Sigmoid colon (tissue), 3 donors: ENCODE data around the gene COL21A1.

ENCODE experiments used
- CTCF ChIP-seq, 4 experiments: fragments of 450-650 bp in 3 of 4; fragments of 200-600 bp in 1 of 4; IDR thresholded peaks; one replicate each; pipeline ENCODE4 v1.5.1; 2016 to 2019; ENCODE audit warnings: antibody characterized with exemption in 4 of 4, mild to moderate bottlenecking in 3 of 4, moderate library complexity in 2 of 4
- POLR2A ChIP-seq, 2 donors: fragments of 450-650 bp; IDR thresholded peaks; one replicate each; pipeline ENCODE4 v1.6.1; 2016; ENCODE audit warnings: antibody characterized with exemption in 2 of 2, mild to moderate bottlenecking in 2 of 2, moderate library complexity in 2 of 2

GRCh38 chr6:56162081-56162480 lies 85.3 kb downstream of the COL21A1 start:
- TF ChIP-seq CTCF (IDR thresholded peaks at IDR 0.05) (no peak), POLR2A (IDR thresholded peaks at IDR 0.05) (no peak)
